ENCODE results near the gene GDF11.

DNA sequence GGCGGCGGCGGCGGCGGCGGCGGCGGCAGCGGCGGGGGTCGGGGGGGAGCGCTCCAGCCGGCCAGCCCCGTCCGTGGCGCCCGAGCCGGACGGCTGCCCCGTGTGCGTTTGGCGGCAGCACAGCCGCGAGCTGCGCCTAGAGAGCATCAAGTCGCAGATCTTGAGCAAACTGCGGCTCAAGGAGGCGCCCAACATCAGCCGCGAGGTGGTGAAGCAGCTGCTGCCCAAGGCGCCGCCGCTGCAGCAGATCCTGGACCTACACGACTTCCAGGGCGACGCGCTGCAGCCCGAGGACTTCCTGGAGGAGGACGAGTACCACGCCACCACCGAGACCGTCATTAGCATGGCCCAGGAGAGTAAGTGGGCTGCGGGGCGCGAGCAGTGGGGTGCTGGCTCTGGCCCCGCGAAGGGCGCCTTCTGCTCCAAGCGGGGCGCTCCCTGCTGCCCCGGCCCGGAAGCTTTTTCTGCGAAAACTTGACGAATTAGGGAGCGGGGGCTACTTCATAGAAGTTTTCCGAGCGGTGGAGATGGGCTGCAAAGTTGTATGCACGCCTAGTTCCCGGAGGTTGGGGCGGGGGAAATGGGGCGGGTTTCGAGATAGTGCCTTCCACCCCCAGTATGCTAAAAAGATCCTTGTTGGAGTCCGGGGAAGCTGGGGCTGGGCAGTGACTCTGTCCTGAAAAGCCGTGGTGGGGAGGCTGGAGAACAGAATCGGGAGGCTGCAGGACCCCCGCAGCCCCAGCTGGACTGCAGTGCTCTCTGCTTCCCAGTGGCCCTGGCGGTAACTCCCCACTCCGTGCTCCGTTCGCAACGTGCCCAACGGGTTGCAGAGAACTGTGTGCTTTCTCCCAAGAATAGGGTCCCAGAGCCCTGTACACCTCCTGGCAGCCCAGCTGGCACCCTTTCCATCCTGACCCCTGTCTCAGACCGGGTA is 751 bp downstream of the GDF11 start:
- TF ChIP-seq CTCF (IDR thresholded peaks at IDR 0.05) (no peak), POLR2A (IDR thresholded peaks at IDR 0.05) (no peak)
